Fibroblast of pulmonary artery (primary cell): ENCODE results near the gene SLC25A45.

Experiments used
- DNase-seq: peaks from one replicate; pipeline ENCODE4 v3.0.0-alpha.2; 2010; ENCODE audit warnings: low read depth
- H3K4me3 ChIP-seq: replicated peaks from 2 replicates; pipeline ENCODE4 v1.5.1; 2011; ENCODE audit warnings: low read depth, mild to moderate bottlenecking, control low read depth, low read length, moderate library complexity
- TF ChIP-seq, protein P1 (sequence below): IDR thresholded peaks from 2 replicates; pipeline ENCODE4 v1.5.1; 2011; ENCODE audit warnings: mild to moderate bottlenecking, control low read depth, low read length, inconsistent platforms; ENCODE audit errors: missing control alignments

Gene SLC25A45

GRCh38 chr11:65329478-65329877 is 53.0 kb downstream of the SLC25A45 start:
- TF ChIP-seq, protein P1, sequence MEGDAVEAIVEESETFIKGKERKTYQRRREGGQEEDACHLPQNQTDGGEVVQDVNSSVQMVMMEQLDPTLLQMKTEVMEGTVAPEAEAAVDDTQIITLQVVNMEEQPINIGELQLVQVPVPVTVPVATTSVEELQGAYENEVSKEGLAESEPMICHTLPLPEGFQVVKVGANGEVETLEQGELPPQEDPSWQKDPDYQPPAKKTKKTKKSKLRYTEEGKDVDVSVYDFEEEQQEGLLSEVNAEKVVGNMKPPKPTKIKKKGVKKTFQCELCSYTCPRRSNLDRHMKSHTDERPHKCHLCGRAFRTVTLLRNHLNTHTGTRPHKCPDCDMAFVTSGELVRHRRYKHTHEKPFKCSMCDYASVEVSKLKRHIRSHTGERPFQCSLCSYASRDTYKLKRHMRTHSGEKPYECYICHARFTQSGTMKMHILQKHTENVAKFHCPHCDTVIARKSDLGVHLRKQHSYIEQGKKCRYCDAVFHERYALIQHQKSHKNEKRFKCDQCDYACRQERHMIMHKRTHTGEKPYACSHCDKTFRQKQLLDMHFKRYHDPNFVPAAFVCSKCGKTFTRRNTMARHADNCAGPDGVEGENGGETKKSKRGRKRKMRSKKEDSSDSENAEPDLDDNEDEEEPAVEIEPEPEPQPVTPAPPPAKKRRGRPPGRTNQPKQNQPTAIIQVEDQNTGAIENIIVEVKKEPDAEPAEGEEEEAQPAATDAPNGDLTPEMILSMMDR = no peak
- no peak for DNase-seq
- no peak overlapping the region for H3K4me3 ChIP-seq

- no peak for DNase-seq
- no peak overlapping the region for H3K4me3 ChIP-seq
- TF ChIP-seq, protein P1 = no peak
Measured at GRCh38 chr11:65327021-65327420, 55.4 kb downstream of the SLC25A45 start.

GRCh38 chr11:65325435-65325834 is 57.0 kb downstream of the SLC25A45 start:
- TF ChIP-seq, protein P1 = no peak
- H3K4me3 ChIP-seq = no peak overlapping the region
- DNase-seq = no peak
